ENCODE data around the gene NIFK. TPM values are rescaled to one million over a fixed set of nuclear protein-coding genes. Genes with fewer than 3 reads are reported as not detected.
A peak's percentile ranks its signal among the peaks of the same experiment; 100 is the strongest.
"Not testable (repeated sequence)": the region's sequence is repeated elsewhere in the genome, so short reads cannot be mapped to it uniquely, and the experiment has no call there.

Gene NIFK
- total RNA-seq, 1 experiment from 2014 or later: 135 TPM

GRCh38 chr2:121696410-121696930 lies 40.2 kb downstream of the NIFK start:
- no peak for DNase-seq (ENCODE audit: low read depth)

DNA sequence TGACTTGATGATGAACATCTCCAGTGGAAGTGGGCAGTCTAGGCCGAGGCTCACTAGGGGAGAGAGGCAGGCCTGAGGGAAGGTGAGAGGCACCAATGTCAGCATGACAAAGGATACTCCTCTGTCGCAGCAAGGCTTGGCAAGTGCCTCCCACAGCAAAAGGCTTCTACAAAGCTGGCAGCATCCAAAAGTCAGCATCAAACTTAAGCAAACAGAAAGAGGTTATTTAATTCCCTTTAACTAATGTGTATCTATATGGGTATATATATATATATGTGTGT lies 41.6 kb downstream of the NIFK start:
- DNase-seq (ENCODE audit: low read depth): no peak

GRCh38 chr2:121694398-121695170 lies 42.1 kb downstream of the NIFK start:
- peak; percentile 47 for DNase-seq (ENCODE audit: low read depth)

- not testable (repeated sequence) for DNase-seq (ENCODE audit: low read depth)
Measured at GRCh38 chr2:121690572-121690971, 46.1 kb downstream of the NIFK start.

GRCh38 chr2:121690095-121690494 lies 46.6 kb downstream of the NIFK start:
- no peak for DNase-seq (ENCODE audit: low read depth)

- peak; percentile 54 for DNase-seq (ENCODE audit: low read depth)
Measured at GRCh38 chr2:121689356-121689755, 47.3 kb downstream of the NIFK start.

- no peak for DNase-seq (ENCODE audit: low read depth)
Measured at GRCh38 chr2:121688820-121689219, 47.9 kb downstream of the NIFK start.

DNA sequence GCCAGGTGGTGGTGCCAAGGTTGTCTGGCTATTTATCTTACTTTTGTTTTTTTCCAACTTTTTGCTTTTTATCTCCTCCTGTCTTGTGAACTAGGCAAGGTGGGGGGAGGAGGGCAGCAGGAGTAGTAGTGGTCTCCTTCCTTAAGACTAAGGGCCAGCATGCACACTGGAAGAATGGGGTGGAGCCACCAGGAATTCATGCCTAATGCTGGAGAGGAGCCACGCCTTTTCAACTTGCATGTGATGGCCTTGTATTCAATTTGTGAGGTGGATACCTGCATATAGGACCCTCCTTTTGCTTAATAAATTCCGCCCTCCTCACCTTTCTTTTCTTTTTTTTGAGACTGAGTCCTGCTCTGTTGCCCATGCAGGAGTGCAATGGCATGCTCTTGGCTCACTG lies 49.8 kb downstream of the NIFK start:
- no peak for DNase-seq (ENCODE audit: low read depth)

- DNase-seq (ENCODE audit: low read depth): no peak
Measured at GRCh38 chr2:121686218-121686617, 50.5 kb downstream of the NIFK start.

DNA sequence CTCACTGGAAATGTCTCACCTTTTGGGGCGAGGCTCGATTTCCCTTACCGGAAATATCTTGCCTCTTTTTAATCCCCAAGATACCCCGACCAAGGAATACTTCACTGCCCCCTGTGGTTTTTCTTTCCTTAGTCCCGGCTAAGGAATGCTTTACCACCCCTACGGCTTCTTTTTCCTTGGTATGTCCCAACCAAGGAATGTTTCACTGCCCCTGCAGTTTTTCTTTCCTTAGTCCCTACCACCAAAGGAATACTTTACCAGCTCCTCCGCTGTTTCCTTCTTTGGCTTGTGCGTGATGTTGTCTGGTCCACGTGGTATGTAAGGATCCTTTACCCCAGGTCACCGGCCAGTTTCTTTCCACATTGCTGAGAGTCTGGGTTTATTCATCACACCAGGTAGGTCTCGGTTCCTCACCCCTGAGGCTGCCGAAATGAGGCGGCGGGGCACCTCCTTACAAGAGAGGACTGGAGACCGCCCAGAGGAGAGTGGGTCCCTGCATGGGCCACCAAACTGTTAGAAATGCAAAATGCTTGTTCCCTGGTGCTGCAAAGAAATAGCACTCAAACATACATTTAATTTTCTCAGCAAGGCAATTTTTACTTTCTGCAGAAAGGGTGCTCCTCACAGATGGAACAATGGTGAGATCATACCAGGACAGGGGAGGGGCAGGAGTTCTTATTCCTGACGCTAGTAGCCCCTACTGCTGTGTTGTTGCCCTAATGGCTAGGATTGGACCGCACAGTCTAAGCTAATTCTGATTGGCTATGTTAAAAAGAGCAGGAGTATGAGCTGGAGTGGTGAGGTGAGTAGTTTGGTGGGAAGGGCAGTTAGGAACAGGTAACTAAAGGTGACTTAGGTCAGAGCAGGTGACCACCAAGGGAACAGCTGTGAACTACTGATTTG lies 54.0 kb downstream of the NIFK start:
- DNase-seq (ENCODE audit: low read depth): no peak

DNA sequence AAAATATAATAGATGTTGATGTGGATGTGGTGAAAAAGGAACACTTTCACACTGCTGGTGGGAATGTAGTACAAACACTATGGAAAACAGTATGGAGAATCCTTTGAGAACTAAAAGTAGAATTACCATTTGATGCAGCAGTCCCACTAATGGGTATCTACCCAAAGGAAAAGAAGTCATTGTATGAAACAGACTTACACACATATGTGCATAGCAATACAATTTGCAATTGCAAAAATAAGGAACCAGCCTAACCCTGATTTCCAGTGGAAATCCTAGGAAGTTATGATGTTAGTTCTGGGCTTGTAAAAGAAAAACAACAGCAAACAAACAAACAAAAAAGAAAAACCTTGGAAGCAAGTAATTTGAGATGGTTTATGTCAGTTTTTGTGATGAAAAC lies 58.8 kb downstream of the NIFK start:
- no peak for DNase-seq (ENCODE audit: low read depth)

Other genes starting within 250 kb of the NIFK start
- gene RNU4ATAC, start 206.0 kb downstream of the NIFK start, total RNA-seq (2014; rRNA removed; shearing (Covaris generic)): not detected in 2 replicates
- gene CLASP1, start 87.4 kb downstream of the NIFK start, total RNA-seq (2014; rRNA removed; shearing (Covaris generic)): 12.9 and 22.5 TPM in 2 replicates
- gene TSN, start 18.8 kb upstream of the NIFK start, total RNA-seq (2014; rRNA removed; shearing (Covaris generic)): 54.2 and 57.6 TPM in 2 replicates